A549 (cell line): ENCODE measurements around the gene EVI2A.

ENCODE experiments used
- CEBPB ChIP-seq, 2 experiments: fragments of >200 bp in 1 of 2; sonication (Bioruptor Twin) in 1 of 2; formaldehyde crosslinking in 1 of 2; IDR thresholded peaks; 2 replicates each; pipeline ENCODE4 v1.6.1; 2012 to 2016
- JUN ChIP-seq, 2 experiments: fragments of >200 bp; sonication (Bioruptor Twin); formaldehyde crosslinking; IDR thresholded peaks; 2 replicates in 1 of 2; 3 replicates in 1 of 2; pipeline ENCODE4 v1.6.1; 2016 to 2017
- JUNB ChIP-seq: fragments of >200 bp; sonication (Bioruptor Twin); formaldehyde crosslinking; IDR thresholded peaks from 2 replicates; pipeline ENCODE4 v1.6.1; 2016
- PBX3 ChIP-seq: IDR thresholded peaks from 2 replicates; pipeline ENCODE4 v1.6.1; 2012
- POLR2A ChIP-seq: IDR thresholded peaks from 2 replicates; pipeline ENCODE4 v1.6.1; 2012; ENCODE audit warnings: mild to moderate bottlenecking, low read length
- POLR2AphosphoS2 ChIP-seq: conservative IDR thresholded peaks from 2 replicates; pipeline ENCODE4 v1.6.1; 2012; ENCODE audit warnings: low read length, improper control_type of control experiment, inconsistent platforms
- RAD21 ChIP-seq, 2 experiments: fragments of >200 bp in 1 of 2; sonication (Bioruptor Twin) in 1 of 2; formaldehyde crosslinking in 1 of 2; IDR thresholded peaks in 1 of 2; conservative IDR thresholded peaks in 1 of 2; 2 replicates in 1 of 2; 3 replicates in 1 of 2; pipeline ENCODE4 v1.6.1; 2012 to 2018; ENCODE audit warnings: inconsistent platforms in 1 of 2
- RCOR1 ChIP-seq: fragments of 150-350 bp; IDR thresholded peaks from 2 replicates; pipeline ENCODE4 v1.6.1; 2014; ENCODE audit warnings: antibody characterized with exemption, low read length, low read depth
- RNF2 ChIP-seq: fragments of 200-600 bp; sonication (generic); IDR thresholded peaks from 2 replicates; pipeline ENCODE4 v1.6.1; 2016; ENCODE audit warnings: low read depth, mild to moderate bottlenecking, antibody characterized with exemption, moderate library complexity, borderline replicate concordance
- SREBF2 ChIP-seq: fragments of 450-650 bp; IDR thresholded peaks from 2 replicates; pipeline ENCODE4 v1.6.1; 2014; ENCODE audit warnings: mild to moderate bottlenecking, moderate library complexity
- TF ChIP-seq, protein P1 (sequence below): fragments of >200 bp; sonication (Bioruptor Twin); formaldehyde crosslinking; IDR thresholded peaks from 3 replicates; pipeline ENCODE4 v1.5.1; 2016
- TF ChIP-seq, protein P2 (sequence below): fragments of 200-600 bp; sonication (generic); IDR thresholded peaks from 2 replicates; pipeline ENCODE4 v1.6.1; 2016; ENCODE audit warnings: antibody characterized with exemption, mild to moderate bottlenecking, moderate library complexity
- TF ChIP-seq, protein P3 (sequence below): IDR thresholded peaks from 2 replicates; pipeline ENCODE4 v1.6.1; 2012; ENCODE audit warnings: low read depth, borderline replicate concordance
- TF ChIP-seq, protein P4 (sequence below): fragments of 450-650 bp; IDR thresholded peaks from 2 replicates; pipeline ENCODE4 v1.6.1; 2014; ENCODE audit warnings: antibody characterized with exemption

- TF ChIP-seq JUNB = no peak
- no peak for TF ChIP-seq CEBPB (IDR thresholded peaks at IDR 0.05)
- TF ChIP-seq, protein P1, sequence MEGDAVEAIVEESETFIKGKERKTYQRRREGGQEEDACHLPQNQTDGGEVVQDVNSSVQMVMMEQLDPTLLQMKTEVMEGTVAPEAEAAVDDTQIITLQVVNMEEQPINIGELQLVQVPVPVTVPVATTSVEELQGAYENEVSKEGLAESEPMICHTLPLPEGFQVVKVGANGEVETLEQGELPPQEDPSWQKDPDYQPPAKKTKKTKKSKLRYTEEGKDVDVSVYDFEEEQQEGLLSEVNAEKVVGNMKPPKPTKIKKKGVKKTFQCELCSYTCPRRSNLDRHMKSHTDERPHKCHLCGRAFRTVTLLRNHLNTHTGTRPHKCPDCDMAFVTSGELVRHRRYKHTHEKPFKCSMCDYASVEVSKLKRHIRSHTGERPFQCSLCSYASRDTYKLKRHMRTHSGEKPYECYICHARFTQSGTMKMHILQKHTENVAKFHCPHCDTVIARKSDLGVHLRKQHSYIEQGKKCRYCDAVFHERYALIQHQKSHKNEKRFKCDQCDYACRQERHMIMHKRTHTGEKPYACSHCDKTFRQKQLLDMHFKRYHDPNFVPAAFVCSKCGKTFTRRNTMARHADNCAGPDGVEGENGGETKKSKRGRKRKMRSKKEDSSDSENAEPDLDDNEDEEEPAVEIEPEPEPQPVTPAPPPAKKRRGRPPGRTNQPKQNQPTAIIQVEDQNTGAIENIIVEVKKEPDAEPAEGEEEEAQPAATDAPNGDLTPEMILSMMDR = no peak
- TF ChIP-seq POLR2A = no peak
- TF ChIP-seq JUN (IDR thresholded peaks at IDR 0.05) = no peak
- TF ChIP-seq, protein P2, sequence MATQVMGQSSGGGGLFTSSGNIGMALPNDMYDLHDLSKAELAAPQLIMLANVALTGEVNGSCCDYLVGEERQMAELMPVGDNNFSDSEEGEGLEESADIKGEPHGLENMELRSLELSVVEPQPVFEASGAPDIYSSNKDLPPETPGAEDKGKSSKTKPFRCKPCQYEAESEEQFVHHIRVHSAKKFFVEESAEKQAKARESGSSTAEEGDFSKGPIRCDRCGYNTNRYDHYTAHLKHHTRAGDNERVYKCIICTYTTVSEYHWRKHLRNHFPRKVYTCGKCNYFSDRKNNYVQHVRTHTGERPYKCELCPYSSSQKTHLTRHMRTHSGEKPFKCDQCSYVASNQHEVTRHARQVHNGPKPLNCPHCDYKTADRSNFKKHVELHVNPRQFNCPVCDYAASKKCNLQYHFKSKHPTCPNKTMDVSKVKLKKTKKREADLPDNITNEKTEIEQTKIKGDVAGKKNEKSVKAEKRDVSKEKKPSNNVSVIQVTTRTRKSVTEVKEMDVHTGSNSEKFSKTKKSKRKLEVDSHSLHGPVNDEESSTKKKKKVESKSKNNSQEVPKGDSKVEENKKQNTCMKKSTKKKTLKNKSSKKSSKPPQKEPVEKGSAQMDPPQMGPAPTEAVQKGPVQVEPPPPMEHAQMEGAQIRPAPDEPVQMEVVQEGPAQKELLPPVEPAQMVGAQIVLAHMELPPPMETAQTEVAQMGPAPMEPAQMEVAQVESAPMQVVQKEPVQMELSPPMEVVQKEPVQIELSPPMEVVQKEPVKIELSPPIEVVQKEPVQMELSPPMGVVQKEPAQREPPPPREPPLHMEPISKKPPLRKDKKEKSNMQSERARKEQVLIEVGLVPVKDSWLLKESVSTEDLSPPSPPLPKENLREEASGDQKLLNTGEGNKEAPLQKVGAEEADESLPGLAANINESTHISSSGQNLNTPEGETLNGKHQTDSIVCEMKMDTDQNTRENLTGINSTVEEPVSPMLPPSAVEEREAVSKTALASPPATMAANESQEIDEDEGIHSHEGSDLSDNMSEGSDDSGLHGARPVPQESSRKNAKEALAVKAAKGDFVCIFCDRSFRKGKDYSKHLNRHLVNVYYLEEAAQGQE = no peak
- TF ChIP-seq, protein P3, sequence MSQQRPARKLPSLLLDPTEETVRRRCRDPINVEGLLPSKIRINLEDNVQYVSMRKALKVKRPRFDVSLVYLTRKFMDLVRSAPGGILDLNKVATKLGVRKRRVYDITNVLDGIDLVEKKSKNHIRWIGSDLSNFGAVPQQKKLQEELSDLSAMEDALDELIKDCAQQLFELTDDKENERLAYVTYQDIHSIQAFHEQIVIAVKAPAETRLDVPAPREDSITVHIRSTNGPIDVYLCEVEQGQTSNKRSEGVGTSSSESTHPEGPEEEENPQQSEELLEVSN = no peak
- no peak for TF ChIP-seq RAD21 (conservative IDR thresholded peaks at IDR 0.05 in 1 of 2, IDR thresholded peaks at IDR 0.05 in 1 of 2)
- TF ChIP-seq PBX3 = no peak
- TF ChIP-seq RNF2 = no peak
- no peak for TF ChIP-seq POLR2AphosphoS2
- no peak for TF ChIP-seq RCOR1
- no peak for TF ChIP-seq SREBF2
- TF ChIP-seq, protein P4, sequence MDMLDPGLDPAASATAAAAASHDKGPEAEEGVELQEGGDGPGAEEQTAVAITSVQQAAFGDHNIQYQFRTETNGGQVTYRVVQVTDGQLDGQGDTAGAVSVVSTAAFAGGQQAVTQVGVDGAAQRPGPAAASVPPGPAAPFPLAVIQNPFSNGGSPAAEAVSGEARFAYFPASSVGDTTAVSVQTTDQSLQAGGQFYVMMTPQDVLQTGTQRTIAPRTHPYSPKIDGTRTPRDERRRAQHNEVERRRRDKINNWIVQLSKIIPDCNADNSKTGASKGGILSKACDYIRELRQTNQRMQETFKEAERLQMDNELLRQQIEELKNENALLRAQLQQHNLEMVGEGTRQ = no peak
Observed at GRCh38 chr17:31366088-31366487, 44.7 kb upstream of the EVI2A start.
